NB4 (cell line): ENCODE measurements around the gene FEM1B.

Experiments
- DNase-seq: peaks from one replicate; pipeline ENCODE4 v3.0.0; 2010; ENCODE audit warnings: low read depth
- H3K4me3 ChIP-seq: one replicate; pipeline ENCODE4 v1.5.1; 2011; ENCODE audit warnings: mild to moderate bottlenecking, low read depth, low read length, moderate library complexity
- CTCF ChIP-seq: IDR thresholded peaks from one replicate; pipeline ENCODE4 v1.5.1; 2012; ENCODE audit warnings: low read depth, low read length
- MAX ChIP-seq: IDR thresholded peaks from 2 replicates; pipeline ENCODE4 v1.6.1; 2011; ENCODE audit warnings: low read depth, low read length
- MYC ChIP-seq: IDR thresholded peaks from 2 replicates; pipeline ENCODE4 v1.6.1; 2011; ENCODE audit warnings: low read depth, low read length
- POLR2A ChIP-seq: IDR thresholded peaks from 2 replicates; pipeline ENCODE4 v1.6.1; 2011; ENCODE audit warnings: mild to moderate bottlenecking; ENCODE audit not compliant: insufficient read length; ENCODE audit errors: extremely low read depth

FEM1B gene

GRCh38 chr15:68300115-68300940, 22.8 kb downstream of the FEM1B start:
- TF ChIP-seq MAX (no peak), POLR2A (no peak)
- no peak for DNase-seq
- no peak overlapping the region for H3K4me3 ChIP-seq

GRCh38 chr15:68301301-68301700, 23.8 kb downstream of the FEM1B start:
- DNase-seq: peak; percentile 42
- H3K4me3 ChIP-seq: no peak overlapping the region
- TF ChIP-seq POLR2A (no peak), MYC (no peak), CTCF (no peak), MAX (no peak)

GRCh38 chr15:68302729-68303128, 25.2 kb downstream of the FEM1B start:
- no peak for DNase-seq
- H3K4me3 ChIP-seq: no peak overlapping the region
- TF ChIP-seq CTCF (no peak), MAX (no peak), MYC (no peak), POLR2A (no peak)

- DNase-seq: no peak
- no peak overlapping the region for H3K4me3 ChIP-seq
- TF ChIP-seq MYC: no peak
- TF ChIP-seq MAX: no peak
- no peak for TF ChIP-seq CTCF
- no peak for TF ChIP-seq POLR2A
These were observed 25.6 kb downstream of the FEM1B start for GRCh38 chr15:68303134-68303533.

- H3K4me3 ChIP-seq: no peak overlapping the region
- peak; percentile 19 for DNase-seq
- TF ChIP-seq MYC (no peak), MAX (no peak), CTCF (no peak), POLR2A (no peak)
These were observed 26.3 kb downstream of the FEM1B start for GRCh38 chr15:68303560-68304436.
